ENCODE data around the gene AKR1A1.
"Not testable (repeated sequence)": the region's sequence is repeated elsewhere in the genome, so short reads cannot be mapped to it uniquely, and the experiment has no call there.

AKR1A1 gene

GRCh38 chr1:45596765-45597164 is 46.1 kb downstream of the AKR1A1 start:
- peaks cover 25% of the 10 kb centered on the region for H3K36me3 ChIP-seq (ENCODE audit: control insufficient read depth, insufficient read depth, low read length, severe bottlenecking)

GRCh38 chr1:45604239-45604638 is 53.6 kb downstream of the AKR1A1 start:
- peaks cover 7% of the 10 kb centered on the region for H3K4me1 ChIP-seq (ENCODE audit: control insufficient read depth, insufficient read depth, low read length)
- no peak overlapping the region for H3K4me3 ChIP-seq (ENCODE audit: low read length)

More at GRCh38 chr1:45596765-45597164, 46.1 kb downstream of the AKR1A1 start:
- not testable (repeated sequence) for H3K4me1 ChIP-seq (ENCODE audit: control insufficient read depth, insufficient read depth, low read length); H3K9me3 ChIP-seq (ENCODE audit: control insufficient read depth, low read length); H3K9ac ChIP-seq (ENCODE audit: low read length); H3K27me3 ChIP-seq (replicated peaks; ENCODE audit: control insufficient read depth, insufficient read depth, low read length); H3K4me3 ChIP-seq (ENCODE audit: low read length); DNase-seq (ENCODE audit: low read depth)

DNA sequence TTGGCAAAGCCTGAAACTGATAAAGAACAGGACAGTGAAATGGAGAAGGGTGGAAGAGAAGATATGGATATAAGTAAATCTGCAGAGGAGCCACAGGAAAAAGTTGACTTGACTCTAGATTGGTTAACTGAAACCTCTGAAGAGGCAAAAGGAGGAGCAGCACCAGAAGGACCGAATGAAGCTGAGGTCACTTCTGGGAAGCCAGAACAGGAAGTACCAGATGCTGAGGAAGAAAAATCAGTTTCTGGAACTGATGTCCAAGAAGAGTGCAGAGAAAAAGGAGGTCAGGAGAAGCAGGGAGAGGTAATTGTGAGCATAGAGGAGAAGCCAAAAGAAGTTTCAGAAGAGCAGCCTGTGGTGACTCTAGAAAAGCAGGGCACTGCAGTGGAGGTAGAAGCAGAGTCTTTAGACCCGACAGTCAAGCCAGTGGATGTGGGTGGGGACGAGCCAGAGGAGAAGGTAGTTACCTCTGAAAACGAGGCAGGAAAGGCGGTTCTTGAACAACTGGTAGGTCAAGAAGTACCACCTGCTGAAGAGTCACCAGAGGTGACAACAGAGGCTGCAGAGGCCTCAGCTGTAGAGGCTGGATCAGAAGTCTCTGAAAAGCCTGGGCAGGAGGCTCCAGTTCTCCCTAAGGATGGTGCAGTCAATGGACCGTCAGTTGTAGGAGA is 56.9 kb downstream of the AKR1A1 start:
- Histone ChIP-seq H3K9me3 (ENCODE audit: control insufficient read depth, low read length) (no peaks in the 10 kb centered on the region), H3K9ac (ENCODE audit: low read length) (no peak overlapping the region), H3K27me3 (replicated peaks; ENCODE audit: control insufficient read depth, insufficient read depth, low read length) (no peaks in the 10 kb centered on the region), H3K4me1 (ENCODE audit: control insufficient read depth, insufficient read depth, low read length) (peaks cover 2% of the 10 kb centered on the region), H3K36me3 (ENCODE audit: control insufficient read depth, insufficient read depth, low read length, severe bottlenecking) (peaks cover 30% of the 10 kb centered on the region), H3K4me3 (ENCODE audit: low read length) (no peak overlapping the region)
- no peak for DNase-seq (ENCODE audit: low read depth)

More at GRCh38 chr1:45604239-45604638, 53.6 kb downstream of the AKR1A1 start:
- Histone ChIP-seq H3K27me3 (replicated peaks; ENCODE audit: control insufficient read depth, insufficient read depth, low read length) (no peaks in the 10 kb centered on the region), H3K36me3 (ENCODE audit: control insufficient read depth, insufficient read depth, low read length, severe bottlenecking) (peaks cover 26% of the 10 kb centered on the region), H3K9me3 (ENCODE audit: control insufficient read depth, low read length) (no peaks in the 10 kb centered on the region), H3K9ac (ENCODE audit: low read length) (no peak overlapping the region)
- no peak for DNase-seq (ENCODE audit: low read depth)

DNA sequence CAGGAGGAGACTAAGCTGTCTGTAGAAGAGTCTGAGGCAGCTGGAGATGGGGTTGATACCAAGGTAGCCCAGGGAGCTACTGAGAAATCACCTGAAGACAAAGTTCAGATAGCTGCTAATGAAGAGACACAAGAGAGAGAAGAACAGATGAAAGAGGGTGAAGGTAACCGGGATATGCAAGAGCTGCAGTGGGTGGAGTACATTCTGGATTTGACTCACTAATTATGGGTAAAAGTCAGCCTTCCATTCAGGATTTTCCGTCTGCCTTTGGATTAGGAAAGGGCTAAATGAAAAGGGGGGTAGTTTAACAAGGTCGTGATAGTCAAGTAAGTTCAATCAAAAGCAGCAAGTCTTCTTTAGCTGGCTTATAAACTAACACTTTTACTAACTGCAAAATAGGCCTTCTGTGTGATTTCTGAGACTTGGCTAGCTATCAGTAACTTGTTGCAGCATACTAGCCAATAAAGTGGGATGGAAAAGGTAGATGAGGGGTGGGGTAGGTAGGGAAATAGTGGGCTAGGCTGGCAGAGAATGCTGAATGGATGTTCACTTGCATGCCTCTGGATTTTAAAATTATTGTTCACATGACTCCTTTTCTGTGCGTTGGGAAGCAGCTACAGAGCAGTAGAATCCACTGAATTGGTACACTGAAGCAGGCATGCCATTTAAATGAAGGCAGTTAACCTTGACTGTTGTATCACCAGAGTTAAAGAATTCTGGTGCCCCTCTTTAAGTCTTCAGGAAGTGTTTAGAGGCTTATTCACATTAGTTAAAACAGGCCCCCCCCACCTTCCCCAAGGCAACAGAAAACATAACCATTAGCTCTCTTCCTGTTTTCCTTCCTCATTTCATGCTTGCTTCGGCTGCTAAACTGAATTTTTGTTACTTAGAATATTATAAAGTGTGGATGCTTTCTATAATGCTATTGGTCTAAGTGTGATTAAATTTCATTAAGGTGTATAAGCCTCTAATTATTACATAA is 57.8 kb downstream of the AKR1A1 start:
- DNase-seq (ENCODE audit: low read depth): no peak
- Histone ChIP-seq H3K36me3 (ENCODE audit: control insufficient read depth, insufficient read depth, low read length, severe bottlenecking) (peaks cover 35% of the 10 kb centered on the region), H3K27me3 (replicated peaks; ENCODE audit: control insufficient read depth, insufficient read depth, low read length) (no peaks in the 10 kb centered on the region), H3K4me3 (ENCODE audit: low read length) (no peak overlapping the region), H3K4me1 (ENCODE audit: control insufficient read depth, insufficient read depth, low read length) (no peaks in the 10 kb centered on the region), H3K9ac (ENCODE audit: low read length) (no peak overlapping the region), H3K9me3 (ENCODE audit: control insufficient read depth, low read length) (no peaks in the 10 kb centered on the region)

DNA sequence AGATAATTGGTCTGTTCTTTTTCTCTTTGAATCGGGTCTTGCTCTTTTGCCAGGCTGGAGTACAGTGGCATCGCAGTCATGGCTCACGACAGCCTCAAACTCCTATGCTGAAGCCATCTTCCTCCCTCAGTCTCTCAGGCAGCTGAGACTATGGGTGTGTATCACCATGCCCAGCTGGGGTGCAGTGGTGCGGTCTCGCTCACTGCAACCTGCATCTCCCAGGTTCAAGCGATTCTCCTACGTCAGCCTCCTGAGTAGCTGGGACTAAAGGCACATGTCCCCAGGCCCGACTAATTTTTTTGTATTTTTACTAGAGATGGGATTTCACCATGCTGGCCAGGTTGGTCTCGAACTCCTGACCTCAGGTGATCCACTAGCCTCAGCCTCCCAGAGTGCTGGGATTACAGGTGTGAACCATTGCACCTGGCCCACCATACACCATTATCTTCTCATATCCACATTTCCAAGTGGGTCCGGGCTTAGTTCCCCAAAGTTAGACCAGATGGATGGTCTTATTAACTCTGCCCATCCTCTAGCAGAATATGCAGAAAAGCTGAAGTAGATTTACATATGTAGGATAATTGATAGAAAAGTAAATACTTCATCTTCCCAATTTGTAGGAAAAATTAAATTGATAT is 60.1 kb downstream of the AKR1A1 start:
- Histone ChIP-seq H3K4me3 (ENCODE audit: low read length) (no peak overlapping the region), H3K27me3 (replicated peaks; ENCODE audit: control insufficient read depth, insufficient read depth, low read length) (no peaks in the 10 kb centered on the region), H3K9me3 (ENCODE audit: control insufficient read depth, low read length) (no peaks in the 10 kb centered on the region), H3K9ac (ENCODE audit: low read length) (no peak overlapping the region), H3K4me1 (ENCODE audit: control insufficient read depth, insufficient read depth, low read length) (no peaks in the 10 kb centered on the region), H3K36me3 (ENCODE audit: control insufficient read depth, insufficient read depth, low read length, severe bottlenecking) (peaks cover 42% of the 10 kb centered on the region)
- no peak for DNase-seq (ENCODE audit: low read depth)

GRCh38 chr1:45612941-45613579 is 62.4 kb downstream of the AKR1A1 start:
- Histone ChIP-seq H3K4me1 (ENCODE audit: control insufficient read depth, insufficient read depth, low read length) (no peaks in the 10 kb centered on the region), H3K36me3 (ENCODE audit: control insufficient read depth, insufficient read depth, low read length, severe bottlenecking) (peaks cover 52% of the 10 kb centered on the region), H3K9me3 (ENCODE audit: control insufficient read depth, low read length) (no peaks in the 10 kb centered on the region), H3K27me3 (replicated peaks; ENCODE audit: control insufficient read depth, insufficient read depth, low read length) (no peaks in the 10 kb centered on the region), H3K9ac (ENCODE audit: low read length) (no peak overlapping the region), H3K4me3 (ENCODE audit: low read length) (no peak overlapping the region)
- DNase-seq (ENCODE audit: low read depth): no peak

DNA sequence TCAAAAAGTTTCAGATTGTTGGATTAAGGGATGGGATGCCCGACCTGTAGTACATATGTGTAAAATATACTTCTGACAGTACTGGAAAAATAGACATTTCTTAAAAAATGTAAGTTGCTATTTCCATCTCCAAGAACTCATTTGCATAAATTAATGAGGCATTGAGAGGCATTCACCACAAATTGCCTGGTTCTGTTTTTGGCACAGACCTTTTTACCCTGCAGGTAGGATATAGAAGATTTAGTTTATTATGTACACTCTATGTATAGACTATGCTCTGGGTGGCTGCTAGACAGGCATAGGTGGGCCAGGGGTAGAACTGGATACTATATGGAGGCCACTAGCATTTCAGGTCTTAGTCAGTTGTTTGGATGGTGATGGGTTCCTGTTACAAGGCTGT is 65.3 kb downstream of the AKR1A1 start:
- Histone ChIP-seq H3K4me3 (ENCODE audit: low read length) (no peak overlapping the region), H3K9ac (ENCODE audit: low read length) (no peak overlapping the region), H3K36me3 (ENCODE audit: control insufficient read depth, insufficient read depth, low read length, severe bottlenecking) (peaks cover 52% of the 10 kb centered on the region), H3K4me1 (ENCODE audit: control insufficient read depth, insufficient read depth, low read length) (no peaks in the 10 kb centered on the region), H3K27me3 (replicated peaks; ENCODE audit: control insufficient read depth, insufficient read depth, low read length) (no peaks in the 10 kb centered on the region), H3K9me3 (ENCODE audit: control insufficient read depth, low read length) (no peaks in the 10 kb centered on the region)
- DNase-seq (ENCODE audit: low read depth): no peak

GRCh38 chr1:45617618-45618017 is 67.0 kb downstream of the AKR1A1 start:
- Histone ChIP-seq H3K4me1 (ENCODE audit: control insufficient read depth, insufficient read depth, low read length) (no peaks in the 10 kb centered on the region), H3K27me3 (replicated peaks; ENCODE audit: control insufficient read depth, insufficient read depth, low read length) (no peaks in the 10 kb centered on the region), H3K9me3 (ENCODE audit: control insufficient read depth, low read length) (no peaks in the 10 kb centered on the region), H3K36me3 (ENCODE audit: control insufficient read depth, insufficient read depth, low read length, severe bottlenecking) (peaks cover 52% of the 10 kb centered on the region), H3K4me3 (ENCODE audit: low read length) (no peak overlapping the region), H3K9ac (ENCODE audit: low read length) (no peak overlapping the region)
- DNase-seq (ENCODE audit: low read depth): no peak

DNA sequence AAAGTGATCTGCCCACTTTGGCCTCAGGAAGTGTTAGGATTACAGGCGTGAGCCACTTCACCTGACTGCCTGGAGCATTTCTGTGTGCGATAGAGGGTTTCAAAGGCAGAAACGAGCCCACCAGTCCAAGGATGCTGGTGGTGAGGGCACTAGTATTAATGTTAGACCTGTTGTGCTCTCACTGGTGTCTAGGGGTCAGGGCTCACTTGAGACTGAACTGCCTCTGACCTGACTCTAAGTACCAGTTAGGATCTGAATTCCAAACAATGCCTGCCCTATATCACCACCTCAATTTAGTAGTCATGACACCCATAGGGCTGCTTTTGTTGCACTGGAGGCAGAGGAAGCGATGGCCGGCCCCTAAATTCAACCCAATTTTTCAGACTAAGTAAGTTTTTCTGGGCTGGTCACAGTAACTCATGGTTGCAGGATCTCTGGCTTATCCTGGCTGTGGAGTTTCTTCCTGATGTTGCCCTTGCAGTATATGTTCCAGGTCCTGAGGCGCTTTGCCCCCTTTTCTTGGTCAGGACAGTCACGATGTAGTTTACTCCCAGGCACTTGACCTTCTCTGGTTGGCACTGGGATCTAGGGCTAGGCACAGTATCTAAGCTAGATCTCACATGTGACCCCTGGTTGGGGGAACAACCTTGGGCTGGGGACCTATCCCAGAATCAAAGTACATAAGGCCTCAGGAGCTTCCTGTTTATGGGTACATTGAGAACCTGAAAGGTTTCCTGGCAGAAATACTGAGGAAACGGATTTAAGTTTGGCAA is 68.7 kb downstream of the AKR1A1 start:
- peaks cover 41% of the 10 kb centered on the region for H3K36me3 ChIP-seq (ENCODE audit: control insufficient read depth, insufficient read depth, low read length, severe bottlenecking)
- H3K27me3 ChIP-seq (replicated peaks; ENCODE audit: control insufficient read depth, insufficient read depth, low read length): no peaks in the 10 kb centered on the region
- no peak for DNase-seq (ENCODE audit: low read depth)

More for the DNA sequence above, 68.7 kb downstream of the AKR1A1 start:
- Histone ChIP-seq H3K9ac (ENCODE audit: low read length) (no peak overlapping the region), H3K4me1 (ENCODE audit: control insufficient read depth, insufficient read depth, low read length) (peaks cover 5% of the 10 kb centered on the region), H3K9me3 (ENCODE audit: control insufficient read depth, low read length) (no peaks in the 10 kb centered on the region), H3K4me3 (ENCODE audit: low read length) (no peak overlapping the region)
